Sciatic nerve (tissue), 2 donors: ENCODE results near the gene ENOX1. TPM values are rescaled to one million over a fixed set of nuclear protein-coding genes. Genes with fewer than 3 reads are reported as not detected.

Experiments used
- ATAC-seq: fragments of 200-7000 bp; cut with Tn5 transposase; one replicate; pipeline ENCODE4 v1.9.1; 2020; ENCODE audit warnings: mild to moderate bottlenecking, moderate library complexity
- DNase-seq: peaks from one replicate; pipeline ENCODE4 v3.0.0-alpha.2; 2020; ENCODE audit warnings: low spot score
- intact Hi-C: fragments of 100-400 bp; cut with DNase I; formaldehyde crosslinking; loops from one replicate; pipeline ENCODE4 v1.14.2; 2022
- total RNA-seq: library from RNA; stranded (reverse); fragmentation: NEBNext Ultra II Directional; extraction: Animal tissue kit (Norgen Biotek cat#: 25700); gene quantifications from one replicate; pipeline ENCODE4 v1.2.1, GENCODE V29; 2021
- donor health status: DM: no; HTN: no; CAD: no.
- donor health status: DM: no; HTN: no; CAD: no.

ENOX1 gene
- total RNA-seq, 1 donor from 2014 or later: 4.3 TPM

DNA sequence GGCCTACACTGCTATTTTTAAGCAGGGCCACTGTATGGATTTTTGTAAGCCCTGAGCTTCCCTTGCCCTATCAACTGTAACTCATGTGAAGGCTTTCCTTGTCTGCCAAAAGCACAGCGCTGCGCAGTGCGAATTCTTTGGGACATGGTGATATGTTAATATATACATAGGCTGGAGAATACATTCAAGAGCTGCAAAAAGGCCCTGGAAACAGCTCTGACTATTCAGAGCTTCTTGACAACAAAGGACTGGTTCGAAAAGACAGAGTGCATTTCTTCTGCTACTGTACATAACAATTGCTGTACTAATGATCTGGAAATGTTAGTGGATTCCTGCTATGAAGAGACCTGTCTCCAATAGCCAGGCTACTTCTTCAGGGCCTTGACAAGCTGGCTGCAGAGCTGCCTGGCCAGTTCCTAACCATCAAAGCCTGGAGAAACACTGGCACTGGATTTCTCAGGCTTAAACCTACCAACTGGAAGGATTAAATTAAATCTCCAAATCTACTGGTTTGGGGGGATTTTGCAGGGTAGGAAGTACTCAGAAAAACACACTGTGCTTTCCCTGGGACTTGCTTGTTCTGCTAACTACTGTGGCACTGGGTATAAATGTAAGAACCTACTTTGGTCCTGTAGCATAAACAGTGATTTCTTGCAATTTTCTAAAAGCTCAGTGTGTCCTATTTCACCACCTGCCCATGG is 516.5 kb downstream of the ENOX1 start:
- ATAC-seq (no peak), DNase-seq (no peak)
- intact Hi-C loops: no loop called here

DNA sequence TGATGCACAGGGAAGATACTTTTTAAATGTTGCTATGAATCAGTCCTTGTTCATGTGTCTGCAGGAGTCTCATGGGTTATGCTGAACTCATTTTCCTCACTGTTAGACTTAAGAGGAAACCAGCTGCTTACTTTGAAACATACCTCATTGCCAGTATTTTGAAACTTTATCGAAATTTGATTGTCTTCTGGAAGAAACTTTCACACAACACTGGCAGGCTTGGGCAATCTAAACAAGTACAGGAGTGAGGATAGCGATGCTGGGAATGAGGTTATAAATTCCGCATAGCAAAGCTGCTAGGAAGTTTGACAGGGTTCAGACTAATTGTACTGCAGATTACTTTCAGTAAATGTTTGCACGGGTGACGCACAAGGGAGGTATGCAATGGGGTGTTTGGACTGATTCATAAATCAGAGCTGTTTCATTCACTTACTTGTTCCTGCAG is 517.7 kb downstream of the ENOX1 start:
- DNase-seq (no peak), ATAC-seq (no peak)
- intact Hi-C loops: no loop called here

DNA sequence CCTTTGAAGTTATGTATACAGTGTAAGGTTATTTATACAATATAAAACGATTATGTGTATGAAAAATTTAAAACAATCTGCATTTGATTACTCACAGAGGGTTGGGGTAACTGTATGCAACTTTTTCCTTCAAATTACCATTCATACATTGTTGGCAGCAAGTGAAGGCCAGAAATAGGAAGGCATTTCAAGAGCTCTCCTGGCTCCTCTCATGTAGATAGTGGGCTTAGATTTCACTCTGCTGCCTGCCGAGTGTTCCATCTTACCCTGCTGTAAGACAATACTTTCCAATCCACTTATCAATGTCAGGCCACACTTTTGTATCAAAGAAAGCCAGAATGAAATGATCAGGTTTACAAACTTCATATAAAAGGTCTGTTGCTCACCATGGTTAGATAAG is 518.1 kb downstream of the ENOX1 start:
- intact Hi-C loops: no loop called here
- no peak for ATAC-seq
- no peak for DNase-seq

DNA sequence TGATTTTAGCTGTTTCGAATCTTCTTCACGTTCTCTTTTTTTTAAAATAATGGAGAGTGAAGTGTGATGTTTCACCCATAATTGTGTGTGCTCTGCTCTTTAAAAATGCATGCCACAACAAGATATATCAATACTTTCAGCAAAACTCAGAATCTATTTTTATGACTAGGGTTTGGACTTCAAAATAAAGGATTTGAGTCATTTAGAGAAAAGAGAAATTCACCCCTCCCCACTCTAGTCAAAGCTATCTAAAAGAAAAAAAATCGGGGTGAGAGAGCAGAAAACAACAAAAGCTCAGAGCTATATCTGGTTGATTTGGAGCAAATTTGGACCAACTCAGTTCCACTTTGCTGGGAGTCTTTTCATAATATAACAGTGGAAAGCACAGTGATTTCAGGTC is 518.9 kb downstream of the ENOX1 start:
- intact Hi-C loops: no loop called here
- DNase-seq (no peak), ATAC-seq (no peak)

DNA sequence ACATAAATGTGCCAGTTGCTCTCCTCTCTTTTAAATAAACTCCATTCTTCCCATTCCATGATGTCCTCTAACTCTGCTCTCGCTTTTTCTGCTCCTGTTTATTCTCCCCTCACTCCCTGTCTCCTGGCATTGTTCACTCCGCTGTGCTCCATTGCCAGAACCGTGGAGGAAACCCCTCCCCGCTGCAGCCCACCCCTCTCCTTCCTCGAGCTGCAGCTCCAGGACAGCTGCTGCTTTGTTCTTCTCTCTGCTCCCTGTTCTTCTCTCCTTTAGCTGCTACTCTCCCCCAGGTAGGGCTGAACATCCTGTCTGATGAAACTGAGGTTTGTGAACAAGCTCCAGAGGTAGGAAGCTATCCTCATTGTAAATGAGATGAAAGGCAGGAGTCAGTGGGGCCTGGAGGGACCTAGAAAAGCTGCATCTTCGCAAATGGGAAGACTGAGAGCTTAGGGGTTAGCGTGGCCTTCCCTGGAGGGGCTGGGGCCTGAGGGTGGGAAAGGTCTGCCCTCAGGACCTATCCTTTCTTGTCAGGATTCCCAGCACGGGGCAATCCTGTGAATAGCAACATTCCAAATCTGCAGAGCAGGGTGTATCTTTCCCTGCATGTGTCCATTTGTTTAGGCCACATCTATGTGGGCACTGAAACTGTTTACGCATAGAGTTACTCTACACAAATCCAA is 519.7 kb downstream of the ENOX1 start:
- intact Hi-C loops: no loop called here
- DNase-seq (no peak), ATAC-seq (no peak)

DNA sequence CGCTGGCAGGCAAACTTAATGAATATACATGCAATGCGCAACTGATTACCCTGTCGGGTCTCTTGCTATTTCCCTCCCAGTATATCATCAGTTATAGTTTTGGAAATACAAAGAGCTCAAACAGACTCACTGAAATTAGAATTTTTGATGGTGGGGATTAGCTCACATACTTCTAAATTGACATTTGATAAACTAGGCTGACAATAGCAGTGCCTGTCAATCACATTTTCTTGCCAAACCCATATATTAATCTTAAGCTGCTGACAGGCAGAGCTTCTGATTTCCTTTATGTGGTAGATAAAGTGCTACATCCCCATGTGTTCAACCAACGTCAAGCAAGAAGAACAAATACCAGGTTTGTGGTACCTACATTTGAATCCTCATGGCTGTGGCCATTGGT is 521.7 kb downstream of the ENOX1 start:
- no peak for DNase-seq
- no peak for ATAC-seq
- intact Hi-C loops: no loop called here

DNA sequence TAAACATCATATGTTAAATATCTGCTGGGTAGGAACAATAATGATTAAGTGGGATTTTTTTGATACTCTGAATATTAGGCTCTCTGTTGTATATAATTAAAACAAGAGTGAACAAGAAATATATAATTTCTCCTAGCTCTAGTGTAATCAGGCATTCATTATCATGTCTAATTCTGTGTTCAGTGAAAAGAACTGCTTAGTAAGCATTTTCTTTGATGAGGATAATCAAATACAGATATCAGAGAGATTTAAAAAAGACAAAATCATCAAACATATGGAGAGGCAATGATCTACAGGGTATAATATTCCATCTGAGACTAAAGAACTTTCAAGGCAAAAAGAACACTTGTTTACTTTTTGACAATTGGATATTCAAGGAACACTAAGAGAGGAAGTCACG is 522.3 kb downstream of the ENOX1 start:
- intact Hi-C loops: no loop called here
- no peak for ATAC-seq

DNA sequence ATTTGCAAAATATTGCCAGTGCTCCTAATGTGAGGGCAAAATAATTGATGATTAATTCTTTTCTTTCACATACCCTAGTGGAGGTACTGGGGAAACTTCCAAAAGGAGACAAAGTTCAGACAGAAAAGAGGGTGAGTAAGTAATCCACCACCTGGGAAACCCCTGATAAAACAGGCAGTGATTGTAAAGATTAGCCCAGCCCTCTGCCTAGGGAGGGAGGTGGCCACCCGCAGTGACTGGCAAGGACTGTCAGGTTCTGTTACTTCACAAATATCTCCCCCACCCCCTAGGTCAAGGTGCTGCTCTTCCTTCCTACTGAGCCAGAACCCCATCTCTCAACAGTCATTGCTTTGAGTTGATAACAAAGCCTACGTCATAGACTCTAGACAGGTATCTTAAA is 523.7 kb downstream of the ENOX1 start:
- ATAC-seq (no peak), DNase-seq (no peak)
- intact Hi-C loops: no loop called here

More for the DNA sequence above, 522.3 kb downstream of the ENOX1 start:
- DNase-seq: no peak

DNA sequence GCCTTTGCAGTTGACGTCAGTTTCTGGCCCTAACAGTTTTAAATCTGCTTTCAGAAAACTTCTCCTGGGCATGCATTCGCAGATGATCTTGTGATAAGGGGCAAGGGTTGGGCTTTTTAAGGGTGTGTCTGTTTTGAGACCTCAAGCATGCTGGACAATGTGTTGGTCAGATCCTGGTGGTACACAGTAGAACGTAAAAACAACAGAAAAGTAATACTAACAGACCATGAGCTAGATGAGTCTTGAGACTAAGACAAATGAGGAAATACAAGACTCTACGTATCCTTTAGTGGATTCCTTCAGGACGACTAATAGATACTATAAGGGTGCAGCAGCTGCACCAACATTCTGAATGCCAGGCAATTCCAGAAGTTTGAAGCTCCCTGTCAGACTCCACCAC is 525.8 kb downstream of the ENOX1 start:
- ATAC-seq (no peak), DNase-seq (no peak)
- intact Hi-C loops: no loop called here

DNA sequence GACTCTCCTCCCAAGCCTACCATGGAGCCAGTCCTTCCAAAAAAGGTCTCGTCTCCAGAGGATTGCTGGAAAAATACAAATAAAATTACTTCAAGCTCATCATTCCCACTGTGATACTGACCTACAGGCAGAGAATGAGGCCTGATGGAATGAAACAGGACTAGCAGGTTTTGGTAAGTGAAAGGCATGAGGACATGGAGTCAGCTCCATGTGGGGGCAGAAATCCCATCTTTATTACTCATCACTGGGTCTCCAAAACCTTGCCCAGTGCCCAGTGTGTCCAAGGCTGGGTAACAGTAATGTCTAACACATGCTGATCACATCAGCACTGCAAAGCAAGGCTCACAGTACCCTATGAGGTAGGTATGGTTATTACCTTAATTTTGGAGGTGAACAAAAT is 528.0 kb downstream of the ENOX1 start:
- DNase-seq (no peak), ATAC-seq (no peak)
- intact Hi-C loops: no loop called here

DNA sequence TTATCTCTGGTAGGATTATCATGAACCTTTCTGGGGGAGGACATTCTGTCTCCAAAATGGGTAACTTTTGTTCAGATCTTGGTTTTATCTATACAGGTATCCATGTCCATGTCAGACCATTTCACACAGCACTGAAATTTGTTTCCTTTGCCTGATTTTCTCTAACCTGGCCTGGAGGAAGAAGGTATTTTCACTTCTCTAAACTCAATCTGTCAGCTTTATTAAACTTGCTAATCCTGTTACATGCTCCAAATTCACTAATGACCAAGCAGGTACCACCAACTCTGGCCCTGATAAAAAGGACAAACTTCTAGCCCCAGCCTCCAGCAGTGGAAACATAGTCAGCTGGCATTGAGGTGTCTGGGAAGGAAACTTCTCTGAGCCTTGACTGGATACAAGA is 529.0 kb downstream of the ENOX1 start:
- no peak for DNase-seq
- intact Hi-C loops: no loop called here
- no peak for ATAC-seq

DNA sequence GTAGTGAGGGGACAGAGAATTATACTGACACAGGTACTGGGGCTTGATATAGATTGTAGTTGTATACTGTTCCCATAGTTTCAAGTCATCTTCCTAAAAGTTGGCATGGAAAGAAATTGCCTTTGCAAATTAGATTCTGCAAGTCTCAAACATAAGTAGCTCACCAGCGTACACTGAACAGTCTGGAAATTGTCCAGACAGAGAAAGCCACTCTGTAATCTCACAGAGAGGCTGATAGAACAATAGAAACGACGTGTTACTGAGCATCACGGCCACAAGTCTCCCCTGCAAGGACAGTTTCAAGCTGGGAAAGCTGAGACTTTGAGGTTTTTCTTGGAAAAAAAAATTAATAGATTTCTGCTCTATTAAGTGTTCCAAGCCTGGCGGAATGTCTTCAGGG is 534.8 kb downstream of the ENOX1 start:
- ATAC-seq (no peak), DNase-seq (no peak)
- intact Hi-C loops: no loop called here

DNA sequence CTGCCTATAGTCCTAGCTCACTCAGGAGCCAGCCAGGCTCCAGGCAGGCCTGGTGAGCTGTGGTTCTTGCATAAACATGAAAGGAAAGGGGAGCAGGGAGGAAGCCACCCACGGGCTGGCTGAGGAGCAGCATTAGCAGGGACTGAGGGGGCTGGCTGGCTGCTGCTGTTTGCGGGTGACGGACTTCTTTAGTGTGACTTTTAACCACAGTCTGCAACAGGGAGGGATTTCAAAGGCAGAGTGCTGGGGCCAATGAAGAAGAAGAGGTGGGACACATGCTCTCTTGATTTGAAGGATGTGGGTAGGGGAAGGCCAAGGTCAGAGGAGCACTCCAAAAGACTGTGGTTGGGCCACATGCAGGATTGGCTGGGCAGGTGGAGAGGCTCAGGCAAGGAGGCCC is 540.4 kb downstream of the ENOX1 start:
- intact Hi-C loops: no loop called here
- ATAC-seq (no peak), DNase-seq (no peak)

DNA sequence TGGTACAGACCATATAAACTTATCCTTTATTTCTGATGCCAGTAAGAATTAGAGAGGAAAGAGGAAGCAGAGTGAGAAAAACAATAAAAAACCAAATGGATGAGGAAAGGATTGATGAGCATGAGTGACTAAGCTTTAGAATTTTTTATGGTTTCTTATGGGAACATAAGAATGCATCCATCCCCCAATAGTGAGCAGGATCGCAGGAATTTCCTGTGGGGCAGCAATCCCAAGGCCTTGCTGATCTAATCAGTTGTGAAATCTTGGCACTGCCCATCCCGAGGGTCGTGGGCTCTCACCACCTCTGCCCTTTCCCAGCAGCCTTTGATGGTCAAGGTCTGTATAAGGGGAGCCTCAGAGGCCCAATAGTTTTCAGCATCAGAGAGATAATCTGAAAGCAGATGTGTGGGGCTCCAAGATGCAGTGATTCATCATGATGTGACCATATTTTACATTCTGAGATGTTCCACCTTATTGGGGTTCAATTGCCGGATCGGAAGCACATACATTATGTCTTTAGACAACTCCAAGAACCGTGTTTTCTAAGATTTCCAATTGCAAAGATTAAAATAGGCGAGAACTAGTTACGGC is 541.3 kb downstream of the ENOX1 start:
- no peak for DNase-seq
- ATAC-seq: no peak
- intact Hi-C loops: no loop called here

DNA sequence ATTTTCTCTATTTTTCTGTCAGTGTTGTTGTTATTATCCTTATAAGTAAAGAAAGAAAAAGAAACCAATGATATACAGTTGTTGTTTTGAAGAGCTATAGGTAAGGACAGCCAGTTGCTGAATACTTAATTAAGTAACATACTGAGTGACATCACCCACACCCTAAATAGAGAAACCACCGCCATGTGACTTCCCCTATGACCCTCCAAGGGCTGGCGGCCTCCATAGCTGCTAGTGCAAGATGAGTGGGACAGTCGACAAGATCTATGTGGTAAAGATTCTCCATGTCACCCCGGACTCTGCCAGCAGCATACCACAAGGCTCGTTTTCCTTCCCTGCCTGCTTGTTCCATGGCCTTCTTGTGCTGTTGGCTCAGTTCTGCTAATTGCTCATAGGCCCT is 542.3 kb downstream of the ENOX1 start:
- intact Hi-C loops: no loop called here
- ATAC-seq: no peak
- no peak for DNase-seq

DNA sequence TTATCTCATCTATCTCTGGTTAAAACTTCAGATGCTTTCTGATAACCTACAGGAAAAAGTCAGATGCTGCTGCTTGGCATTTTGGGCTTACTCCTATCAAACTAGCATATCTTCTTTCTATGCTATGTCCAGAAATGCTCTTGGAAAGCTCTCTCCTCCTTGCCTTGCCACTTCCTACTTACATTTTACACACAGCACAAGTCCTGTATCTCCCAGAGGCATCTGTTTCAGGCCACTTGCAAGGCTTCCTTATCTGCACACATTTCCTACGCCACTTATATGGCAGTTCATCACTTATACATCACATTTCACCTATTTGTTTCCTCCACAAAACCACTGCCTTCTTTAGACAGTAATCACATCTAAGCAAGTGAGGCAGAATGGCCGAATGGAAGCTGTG is 543.1 kb downstream of the ENOX1 start:
- intact Hi-C loops: no loop called here
- DNase-seq (no peak), ATAC-seq (no peak)

DNA sequence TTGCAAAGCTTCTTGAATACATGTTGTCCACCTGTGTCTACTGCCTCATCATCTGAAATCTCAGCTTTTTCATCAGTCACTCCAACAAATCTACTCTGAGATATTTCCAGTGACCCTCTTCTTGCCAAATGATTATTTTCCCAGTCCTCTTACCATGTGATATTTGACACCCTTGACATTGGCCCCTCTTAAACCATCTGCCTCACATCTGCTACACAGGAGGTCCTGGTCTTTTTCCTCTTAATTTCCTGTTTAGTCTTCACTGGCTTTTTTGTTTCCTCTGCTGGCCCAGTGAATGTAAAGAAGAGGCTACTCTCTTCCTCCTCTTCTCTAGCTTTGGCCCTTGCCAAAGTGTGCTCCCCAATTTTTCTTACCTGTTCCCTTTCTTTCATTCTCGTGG is 544.7 kb downstream of the ENOX1 start:
- ATAC-seq: no peak
- intact Hi-C loops: no loop called here
- DNase-seq: no peak

DNA sequence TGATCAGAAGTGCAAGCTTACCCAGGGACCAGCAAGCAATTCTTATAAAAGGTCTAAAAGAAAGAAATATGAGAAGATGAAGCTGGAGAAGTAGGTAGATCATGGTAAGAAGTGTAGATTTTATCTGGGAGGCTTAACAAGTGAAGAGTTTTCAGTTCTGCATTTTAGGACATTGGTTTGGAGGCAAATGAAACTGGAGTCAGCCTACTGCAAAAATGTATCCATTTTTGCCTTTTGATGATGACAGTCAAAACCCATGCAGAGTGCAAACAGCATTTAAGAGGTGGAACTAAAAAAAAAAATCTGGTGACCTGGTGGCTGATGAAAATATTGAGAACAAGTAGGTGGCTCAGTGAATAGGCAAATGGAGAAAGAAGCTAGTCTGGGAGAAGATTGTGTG is 546.5 kb downstream of the ENOX1 start:
- DNase-seq (no peak), ATAC-seq (no peak)
- intact Hi-C loops: no loop called here

DNA sequence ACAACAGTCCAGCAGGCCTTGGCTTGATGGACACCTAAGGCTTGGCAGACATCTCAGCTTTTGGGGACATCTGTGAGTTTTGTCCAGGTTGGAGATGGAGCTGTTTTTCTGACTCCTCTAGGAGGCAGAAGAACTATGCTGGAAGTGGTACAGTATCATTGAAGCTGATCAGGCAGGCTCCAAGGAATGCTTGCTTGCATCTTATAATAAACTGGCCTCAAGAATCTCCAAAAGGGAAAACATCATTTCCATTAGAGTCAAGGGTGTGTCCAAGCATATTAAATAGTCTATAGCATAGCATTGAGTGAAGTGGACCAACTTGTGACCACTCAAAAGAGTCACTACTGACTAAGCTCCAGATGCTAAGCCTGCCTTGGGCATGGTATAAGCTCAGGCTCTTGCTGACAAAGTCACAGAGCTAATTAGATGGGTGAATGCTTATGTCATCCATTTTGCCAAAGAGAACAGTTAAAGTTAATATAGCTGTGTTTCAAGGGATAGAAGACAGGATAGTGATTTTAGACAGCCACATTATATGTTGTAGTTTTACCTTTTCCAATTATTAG is 547.4 kb downstream of the ENOX1 start:
- no peak for DNase-seq
- intact Hi-C loops: no loop called here
- ATAC-seq: no peak

DNA sequence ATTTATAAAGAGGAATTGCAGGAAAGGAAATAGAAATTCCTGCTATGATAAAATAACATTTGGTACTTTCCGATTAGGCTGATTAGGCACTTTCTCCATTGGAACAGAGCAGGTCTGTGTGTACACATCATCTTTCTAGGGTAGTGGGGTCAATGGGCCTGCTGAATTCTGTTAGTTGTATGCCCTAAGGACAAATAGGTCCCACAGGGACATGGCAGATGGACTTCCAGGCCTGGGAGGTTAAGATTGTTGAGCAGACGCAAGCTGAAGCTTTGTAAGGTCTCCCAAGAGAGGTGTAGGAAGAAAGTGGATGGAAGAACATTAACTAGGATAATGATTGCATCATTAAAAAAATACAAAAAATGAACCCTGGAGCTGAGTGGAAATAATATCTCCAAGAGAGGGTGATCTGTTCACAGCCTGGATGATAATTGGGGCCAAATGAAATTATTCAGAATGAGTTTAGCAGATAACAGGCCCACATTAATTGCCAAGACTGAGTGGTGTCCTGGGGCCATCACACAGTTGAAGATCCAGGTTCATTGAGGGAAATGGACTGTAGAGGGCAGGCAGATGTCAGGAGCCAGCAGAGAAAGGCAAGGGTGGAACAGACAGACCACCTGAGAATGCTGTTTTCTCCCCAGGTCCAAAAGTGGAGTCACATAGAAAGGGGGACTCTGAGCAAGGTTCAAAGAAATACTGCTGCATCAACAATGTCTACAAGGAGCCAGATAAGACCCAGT is 548.3 kb downstream of the ENOX1 start:
- intact Hi-C loops: no loop called here
- ATAC-seq (no peak), DNase-seq (no peak)
